ENCODE data around the gene ZNF254.

- TF ChIP-seq GATA2 (IDR thresholded peaks at IDR 0.05; ENCODE audit: low read depth, low read length) (no peak), GATA3 (IDR thresholded peaks at IDR 0.05; ENCODE audit: low read depth, low read length) (no peak)
Measured at GRCh38 chr19:24040621-24041020, 46.4 kb upstream of the ZNF254 start.

Measured in SH-SY5Y (cell line).